SJCRH30 (cell line): ENCODE data around the gene TSPO. TPM values are rescaled to one million over a fixed set of nuclear protein-coding genes. Genes with fewer than 3 reads are reported as not detected.

Experiments used
- DNase-seq, 2 experiments: peaks; one replicate each; pipeline ENCODE4 v3.0.0-alpha.2; 2015 to 2020
- H3K27ac ChIP-seq: fragments of 250-450 bp; sonication (Bioruptor Pico); 2 replicates; pipeline ENCODE4 v1.5.1; 2020; ENCODE audit warnings: mild to moderate bottlenecking, moderate library complexity
- H3K27me3 ChIP-seq: fragments of 250-450 bp; sonication (Bioruptor Pico); 2 replicates; pipeline ENCODE4 v1.5.1; 2020; ENCODE audit warnings: mild to moderate bottlenecking, moderate library complexity
- H3K36me3 ChIP-seq: fragments of 250-450 bp; sonication (Bioruptor Pico); 2 replicates; pipeline ENCODE4 v1.5.1; 2020; ENCODE audit warnings: mild to moderate bottlenecking, moderate library complexity
- H3K4me1 ChIP-seq: fragments of 250-450 bp; sonication (Bioruptor Pico); 2 replicates; pipeline ENCODE4 v1.5.1; 2020; ENCODE audit warnings: mild to moderate bottlenecking, moderate library complexity
- H3K4me3 ChIP-seq: fragments of 250-450 bp; sonication (Bioruptor Pico); 2 replicates; pipeline ENCODE4 v1.5.1; 2020; ENCODE audit warnings: mild to moderate bottlenecking, moderate library complexity
- H3K9me3 ChIP-seq: fragments of 250-450 bp; sonication (Bioruptor Pico); replicated peaks from 2 replicates; pipeline ENCODE4 v1.5.1; 2020; ENCODE audit warnings: mild to moderate bottlenecking, moderate library complexity
- total RNA-seq: library from RNA; depleted of rRNA; stranded (reverse); fragments of >200 nt; shearing (Covaris generic); gene quantifications from 2 replicates; pipeline ENCODE4 v1.2.3, GENCODE V29; 2014

The TSPO gene
- total RNA-seq, 1 experiment from 2014 or later: 0.89 TPM

- Histone ChIP-seq H3K27me3 (no peaks in the 10 kb centered on the region), H3K27ac (no peak overlapping the region), H3K9me3 (no peaks in the 10 kb centered on the region), H3K36me3 (peaks cover 32% of the 10 kb centered on the region), H3K4me1 (no peaks in the 10 kb centered on the region), H3K4me3 (no peak overlapping the region)
- DNase-seq: no peak
Observed at GRCh38 chr22:43173976-43174720, 22.8 kb downstream of the TSPO start.

GRCh38 chr22:43174941-43175531, 23.7 kb downstream of the TSPO start:
- Histone ChIP-seq H3K36me3 (peaks cover 38% of the 10 kb centered on the region), H3K9me3 (no peaks in the 10 kb centered on the region), H3K27me3 (no peaks in the 10 kb centered on the region), H3K4me3 (no peak overlapping the region), H3K27ac (no peak overlapping the region), H3K4me1 (no peaks in the 10 kb centered on the region)
- no peak for DNase-seq

- DNase-seq: no peak
- H3K4me1 ChIP-seq: no peaks in the 10 kb centered on the region
- H3K9me3 ChIP-seq: no peaks in the 10 kb centered on the region
- H3K27me3 ChIP-seq: no peaks in the 10 kb centered on the region
- H3K27ac ChIP-seq: no peak overlapping the region
- peaks cover 41% of the 10 kb centered on the region for H3K36me3 ChIP-seq
- no peak overlapping the region for H3K4me3 ChIP-seq
Observed at GRCh38 chr22:43176090-43176489, 24.7 kb downstream of the TSPO start.

- H3K36me3 ChIP-seq: peaks cover 39% of the 10 kb centered on the region
- no peak overlapping the region for H3K27ac ChIP-seq
- no peaks in the 10 kb centered on the region for H3K27me3 ChIP-seq
- H3K4me3 ChIP-seq: no peak overlapping the region
- no peaks in the 10 kb centered on the region for H3K9me3 ChIP-seq
- no peak for DNase-seq
- no peaks in the 10 kb centered on the region for H3K4me1 ChIP-seq
Observed at GRCh38 chr22:43177479-43177878, 26.1 kb downstream of the TSPO start.

- no peak for DNase-seq
- no peak overlapping the region for H3K4me3 ChIP-seq
- no peaks in the 10 kb centered on the region for H3K9me3 ChIP-seq
- no peaks in the 10 kb centered on the region for H3K27me3 ChIP-seq
- peaks cover 31% of the 10 kb centered on the region for H3K36me3 ChIP-seq
- H3K27ac ChIP-seq: no peak overlapping the region
- H3K4me1 ChIP-seq: no peaks in the 10 kb centered on the region
Observed at GRCh38 chr22:43179146-43179910, 28.0 kb downstream of the TSPO start.

- Histone ChIP-seq H3K27me3 (no peaks in the 10 kb centered on the region), H3K9me3 (no peaks in the 10 kb centered on the region), H3K4me3 (no peak overlapping the region), H3K36me3 (peaks cover 28% of the 10 kb centered on the region), H3K4me1 (no peaks in the 10 kb centered on the region), H3K27ac (no peak overlapping the region)
- no peak for DNase-seq
Observed at GRCh38 chr22:43179911-43180195, 28.5 kb downstream of the TSPO start.

GRCh38 chr22:43180670-43181069, 29.3 kb downstream of the TSPO start:
- Histone ChIP-seq H3K4me3 (no peak overlapping the region), H3K27ac (no peak overlapping the region), H3K27me3 (no peaks in the 10 kb centered on the region), H3K36me3 (peaks cover 24% of the 10 kb centered on the region), H3K4me1 (no peaks in the 10 kb centered on the region), H3K9me3 (no peaks in the 10 kb centered on the region)
- DNase-seq: no peak

GRCh38 chr22:43181321-43182076, 30.1 kb downstream of the TSPO start:
- no peak for DNase-seq
- Histone ChIP-seq H3K9me3 (no peaks in the 10 kb centered on the region), H3K27ac (no peak overlapping the region), H3K4me3 (no peak overlapping the region), H3K4me1 (no peaks in the 10 kb centered on the region), H3K27me3 (no peaks in the 10 kb centered on the region), H3K36me3 (peaks cover 24% of the 10 kb centered on the region)

- Histone ChIP-seq H3K9me3 (no peaks in the 10 kb centered on the region), H3K36me3 (peaks cover 24% of the 10 kb centered on the region), H3K4me1 (no peaks in the 10 kb centered on the region)
Observed at GRCh38 chr22:43182118-43182517, 30.8 kb downstream of the TSPO start.

GRCh38 chr22:43182726-43183125, 31.4 kb downstream of the TSPO start:
- Histone ChIP-seq H3K4me1 (no peaks in the 10 kb centered on the region), H3K27me3 (no peaks in the 10 kb centered on the region), H3K27ac (no peak overlapping the region), H3K9me3 (no peaks in the 10 kb centered on the region), H3K36me3 (peaks cover 24% of the 10 kb centered on the region), H3K4me3 (no peak overlapping the region)
- no peak for DNase-seq

More at GRCh38 chr22:43182118-43182517, 30.8 kb downstream of the TSPO start:
- H3K27me3 ChIP-seq: no peaks in the 10 kb centered on the region
- no peak overlapping the region for H3K27ac ChIP-seq
- no peak overlapping the region for H3K4me3 ChIP-seq
- DNase-seq: no peak

- Histone ChIP-seq H3K36me3 (peaks cover 18% of the 10 kb centered on the region), H3K4me1 (no peaks in the 10 kb centered on the region), H3K4me3 (no peak overlapping the region), H3K9me3 (no peaks in the 10 kb centered on the region), H3K27me3 (no peaks in the 10 kb centered on the region), H3K27ac (no peak overlapping the region)
- DNase-seq: no peak
Observed at GRCh38 chr22:43183496-43184277, 32.3 kb downstream of the TSPO start.

- no peaks in the 10 kb centered on the region for H3K4me1 ChIP-seq
- peak overlapping the region; percentile 96 for H3K4me3 ChIP-seq
- peak; percentile 48 to 62 for DNase-seq
- no peaks in the 10 kb centered on the region; the same call in 1 of the 2 replicates for H3K36me3 ChIP-seq
- no peaks in the 10 kb centered on the region for H3K27me3 ChIP-seq
- no peak overlapping the region for H3K27ac ChIP-seq
- no peaks in the 10 kb centered on the region for H3K9me3 ChIP-seq
Observed at GRCh38 chr22:43185860-43186261, 34.5 kb downstream of the TSPO start.

GRCh38 chr22:43186272-43187170, 35.2 kb downstream of the TSPO start, which contains the start of gene TTLL12:
Gene TTLL12 (minus strand): TSS chr22:43187134. CDS start chr22:43187069, 65 bp downstream.
- H3K27me3 ChIP-seq: no peaks in the 10 kb centered on the region
- H3K36me3 ChIP-seq: no peaks in the 10 kb centered on the region; the same call in 1 of the 2 replicates
- peak within 1 kb of the TSS; percentile 44 for H3K27ac ChIP-seq
- no peaks in the 10 kb centered on the region for H3K4me1 ChIP-seq
- H3K9me3 ChIP-seq: no peaks in the 10 kb centered on the region
- DNase-seq: peak; percentile 60 to 77
- H3K4me3 ChIP-seq: peak within 1 kb of the TSS; percentile 96
